ENCODE results near the gene EPHA6.
"Not testable (repeated sequence)": the region's sequence is repeated elsewhere in the genome, so short reads cannot be mapped to it uniquely, and the experiment has no call there.

EPHA6 gene

DNA sequence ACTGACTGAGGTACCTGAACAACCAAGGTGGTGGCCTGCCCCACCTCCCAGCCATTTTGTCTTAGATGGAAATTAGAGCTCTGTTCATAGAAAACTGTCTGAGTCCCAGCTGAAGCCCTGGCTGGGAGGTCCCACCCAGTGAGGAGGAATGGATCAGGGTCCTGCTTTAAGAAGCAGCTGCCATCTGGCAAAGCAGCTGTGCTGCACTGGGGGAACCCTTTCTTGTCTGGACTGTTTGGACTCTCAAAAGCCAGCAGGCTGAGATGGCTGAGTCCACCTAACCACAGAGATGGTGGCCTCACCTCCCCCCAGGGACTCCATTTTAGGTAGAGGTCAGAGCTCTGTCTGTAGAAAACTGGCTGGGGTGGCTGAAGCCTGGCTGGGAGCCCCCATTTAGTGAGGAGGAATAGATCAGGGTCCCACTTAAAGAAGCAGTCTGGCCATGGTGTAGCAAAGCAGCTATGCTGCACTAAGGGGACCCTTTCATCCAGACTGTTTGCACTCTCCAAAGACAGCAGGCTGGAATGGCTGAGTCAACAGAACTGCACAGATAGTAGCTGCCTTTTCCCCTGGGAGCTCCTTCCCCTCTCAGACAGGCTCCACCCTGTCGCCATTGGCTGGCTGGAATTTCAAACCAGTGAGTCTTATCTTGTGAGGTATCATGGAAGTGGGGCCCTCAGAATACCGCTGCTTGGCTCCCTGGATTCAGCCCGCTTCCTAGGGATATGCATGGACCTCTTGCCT lies 116.9 kb downstream of the EPHA6 start:
- peak; percentile 56 for DNase-seq

DNA sequence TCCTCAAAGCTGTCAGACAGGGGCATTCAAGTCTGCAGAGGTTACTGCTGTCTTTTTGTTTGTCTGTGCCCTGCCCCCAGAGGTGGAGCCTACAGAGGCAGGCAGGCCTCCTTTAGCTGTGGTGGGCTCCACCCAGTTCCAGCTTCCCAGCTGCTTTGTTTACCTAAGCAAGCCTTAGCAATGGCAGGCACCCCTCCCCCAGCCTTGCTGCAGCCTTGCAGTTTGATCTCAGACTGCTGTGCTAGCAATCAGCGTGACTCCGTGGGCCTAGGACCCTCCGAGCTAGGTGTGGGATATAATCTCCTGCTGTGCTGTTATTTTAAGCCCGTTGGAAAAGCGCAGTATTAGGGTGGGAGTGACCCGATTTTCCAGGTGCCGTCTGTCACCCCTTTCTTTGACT lies 127.7 kb downstream of the EPHA6 start:
- not testable (repeated sequence) for DNase-seq

- DNase-seq, result no peak
Measured at GRCh38 chr3:96958856-96959255, 144.5 kb downstream of the EPHA6 start.

DNA sequence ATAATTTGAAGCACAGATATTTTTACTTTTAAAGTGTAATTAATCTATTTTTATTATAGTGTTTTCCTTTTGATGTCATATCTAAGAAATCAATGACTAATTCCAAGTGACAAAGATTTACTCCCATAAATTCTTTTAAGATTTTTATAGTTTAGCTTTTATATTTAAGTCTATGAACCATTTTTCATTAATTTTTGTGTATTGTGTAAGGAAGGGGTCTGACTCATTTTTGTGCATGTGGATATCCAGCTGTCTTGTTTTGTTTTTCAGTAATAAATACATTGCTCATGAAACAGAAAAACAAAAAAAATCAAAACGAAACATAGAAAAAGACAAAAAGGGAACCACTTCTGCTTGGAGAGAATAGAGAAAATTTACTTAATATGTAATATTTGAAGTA lies 145.1 kb downstream of the EPHA6 start:
- DNase-seq, result no peak

GRCh38 chr3:96959901-96960641 lies 145.7 kb downstream of the EPHA6 start:
- DNase-seq, result no peak

DNA sequence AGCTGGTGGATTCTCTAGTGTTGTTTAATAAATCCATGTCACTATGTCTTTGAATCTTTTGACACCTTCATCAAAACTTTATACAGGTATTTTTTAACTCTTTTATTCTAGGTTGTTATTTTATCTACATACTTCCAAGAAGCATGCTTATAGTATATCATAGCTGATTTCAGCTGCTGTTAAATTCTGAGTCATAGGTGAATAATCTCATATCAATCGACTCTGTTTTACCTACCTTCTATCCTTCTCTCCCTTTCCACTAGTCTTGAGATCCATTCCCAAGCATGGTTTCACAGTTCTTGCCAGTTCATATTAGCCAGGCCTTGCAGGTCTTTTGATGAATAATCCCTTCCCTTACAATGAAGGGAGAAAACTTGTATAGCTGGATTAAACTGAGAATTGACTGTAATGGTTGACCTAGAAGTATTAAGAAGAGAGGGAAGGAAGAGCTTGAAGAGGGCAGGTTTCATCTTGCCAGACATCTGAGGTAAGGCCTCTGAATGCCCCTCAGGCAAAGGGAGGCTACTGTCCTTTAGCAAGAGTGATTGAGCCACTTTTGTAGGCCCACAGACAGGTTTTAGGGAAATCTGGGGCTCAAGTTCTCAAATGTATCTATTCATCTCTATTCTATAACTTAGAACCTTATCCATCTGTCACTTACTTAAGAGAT lies 146.4 kb downstream of the EPHA6 start:
- DNase-seq, result no peak

GRCh38 chr3:96961576-96961975 lies 147.2 kb downstream of the EPHA6 start:
- DNase-seq, result no peak

DNA sequence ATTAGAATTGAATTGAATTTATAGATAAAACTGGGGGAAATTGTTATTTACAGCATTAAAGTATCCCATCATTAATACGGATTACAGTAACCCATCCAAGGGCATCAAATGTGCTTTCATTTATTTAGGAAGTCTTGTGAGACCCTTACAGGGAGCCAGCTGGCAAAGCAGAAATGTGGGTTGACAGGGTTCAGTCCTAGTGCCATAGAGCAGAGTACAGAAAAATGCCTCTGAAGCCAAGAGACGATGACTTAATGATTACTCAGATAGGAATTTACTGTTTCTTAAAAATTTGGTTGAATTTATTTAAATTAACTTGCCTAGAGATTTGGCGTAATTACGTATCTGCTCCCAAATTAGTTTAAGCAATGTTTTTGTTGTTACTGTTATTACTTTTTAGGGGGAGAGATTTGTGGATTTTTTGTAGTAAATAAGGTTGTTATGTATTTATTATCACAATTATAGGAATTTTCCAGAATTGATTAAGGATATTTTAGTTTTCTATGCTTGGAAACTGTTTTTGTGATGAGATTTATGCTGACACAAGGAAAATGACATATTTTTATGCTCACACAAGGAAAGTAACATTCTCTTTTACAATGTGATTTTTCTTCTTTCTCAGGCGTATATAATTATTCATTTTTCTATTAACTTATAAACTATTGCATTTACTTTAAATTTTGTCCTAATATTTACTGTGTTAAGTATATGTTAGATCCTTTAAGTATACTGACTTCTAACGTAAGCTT lies 152.0 kb downstream of the EPHA6 start:
- DNase-seq, result no peak

DNA sequence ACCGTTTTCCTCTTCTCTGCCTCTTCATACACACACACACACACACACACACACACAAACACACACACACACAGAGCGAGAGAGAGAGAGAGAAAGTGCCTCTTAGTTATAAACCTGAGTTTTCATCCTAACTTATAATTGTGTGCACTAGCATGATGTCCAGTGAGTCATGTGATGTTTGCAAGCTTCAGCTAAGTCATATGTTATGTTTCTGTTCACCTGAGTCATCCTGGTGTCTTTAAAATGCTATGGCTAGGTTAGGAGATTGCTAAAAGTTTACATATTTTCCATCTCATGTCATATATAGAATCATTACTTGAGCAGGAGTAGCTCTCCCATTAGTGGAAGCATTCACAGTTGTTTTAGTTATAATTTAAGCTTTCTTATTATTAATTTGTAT lies 155.8 kb downstream of the EPHA6 start:
- DNase-seq, result no peak

GRCh38 chr3:96977671-96978070 lies 163.3 kb downstream of the EPHA6 start:
- DNase-seq, result no peak

DNA sequence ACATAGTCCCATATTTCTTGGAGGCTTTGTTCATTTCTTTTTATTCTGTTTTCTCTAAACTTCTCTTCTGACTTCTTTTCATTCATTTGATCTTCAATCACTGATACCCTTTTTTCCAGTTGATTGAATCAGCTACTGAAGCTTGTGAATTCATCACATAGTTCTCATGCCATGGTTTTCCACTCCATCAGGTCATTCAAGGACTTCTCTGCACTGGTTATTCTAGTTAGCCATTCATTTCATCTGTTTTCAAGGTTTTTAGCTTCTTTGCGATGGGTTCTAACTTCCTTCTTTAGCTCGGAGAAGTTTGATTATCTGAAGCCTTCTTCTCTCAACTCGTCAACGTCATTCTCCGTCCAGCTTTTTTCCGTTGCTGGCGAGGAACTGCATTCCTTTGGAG lies 169.3 kb downstream of the EPHA6 start:
- not testable (repeated sequence) for DNase-seq

DNA sequence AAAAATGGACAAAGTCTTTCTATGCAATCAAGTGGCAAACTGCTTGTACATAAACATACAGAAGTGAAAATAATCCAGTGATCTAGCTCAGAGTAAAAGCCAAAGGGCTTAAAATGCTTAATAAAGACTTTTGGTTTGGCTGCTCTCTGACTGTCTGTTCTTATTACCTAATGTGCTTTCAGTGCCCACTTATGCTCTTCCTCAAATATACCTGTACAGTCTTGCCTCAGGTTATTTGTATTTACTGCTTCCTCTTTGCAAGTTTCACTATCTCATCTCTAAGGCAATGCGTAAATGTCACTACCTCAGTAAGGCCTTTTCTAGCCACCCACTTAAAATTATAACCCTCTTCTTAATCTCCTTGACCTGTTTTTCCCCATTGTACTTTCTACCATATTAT lies 171.8 kb downstream of the EPHA6 start:
- no peak for DNase-seq

- no peak for DNase-seq
Measured at GRCh38 chr3:96991231-96991630, 176.8 kb downstream of the EPHA6 start.

GRCh38 chr3:96991800-96992365 lies 177.5 kb downstream of the EPHA6 start:
- DNase-seq, result no peak

DNA sequence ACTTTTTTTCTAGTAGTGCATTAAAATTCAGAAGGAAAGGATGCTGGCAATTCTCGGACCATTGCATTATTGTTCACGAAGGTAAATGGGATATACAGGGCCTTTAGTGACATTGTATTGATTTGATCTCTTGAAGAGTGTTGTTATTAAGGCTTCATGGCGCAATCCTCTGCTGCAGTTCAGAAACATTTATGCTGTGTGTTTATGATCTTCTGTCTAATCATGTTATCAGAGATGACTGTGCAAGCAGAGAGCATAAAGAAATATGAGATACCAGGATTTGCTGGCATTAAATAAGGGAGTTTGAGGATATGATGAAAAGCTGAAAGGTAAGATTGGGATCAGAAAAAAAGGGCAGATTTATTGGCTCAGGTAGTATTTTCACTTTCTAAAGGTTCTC lies 180.6 kb downstream of the EPHA6 start:
- no peak for DNase-seq

DNA sequence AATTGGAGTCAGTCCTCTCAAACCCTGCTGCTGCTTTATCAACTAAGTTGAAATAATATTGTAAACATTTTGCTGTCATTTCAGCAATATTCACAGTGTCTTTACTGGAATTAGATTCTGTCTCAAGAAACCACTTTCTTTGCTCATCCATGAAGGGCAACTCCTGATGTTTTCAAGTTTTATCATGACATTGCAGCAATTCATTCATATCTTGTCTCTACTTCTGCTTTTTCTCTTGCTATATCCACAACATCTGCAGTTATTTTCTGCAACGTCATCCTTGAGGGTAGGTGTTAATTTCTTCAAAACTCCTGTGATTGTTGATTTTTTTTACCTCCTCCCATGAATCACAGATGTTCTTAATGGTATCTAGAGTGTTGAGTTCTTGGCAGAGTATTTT lies 181.6 kb downstream of the EPHA6 start:
- no peak for DNase-seq

DNA sequence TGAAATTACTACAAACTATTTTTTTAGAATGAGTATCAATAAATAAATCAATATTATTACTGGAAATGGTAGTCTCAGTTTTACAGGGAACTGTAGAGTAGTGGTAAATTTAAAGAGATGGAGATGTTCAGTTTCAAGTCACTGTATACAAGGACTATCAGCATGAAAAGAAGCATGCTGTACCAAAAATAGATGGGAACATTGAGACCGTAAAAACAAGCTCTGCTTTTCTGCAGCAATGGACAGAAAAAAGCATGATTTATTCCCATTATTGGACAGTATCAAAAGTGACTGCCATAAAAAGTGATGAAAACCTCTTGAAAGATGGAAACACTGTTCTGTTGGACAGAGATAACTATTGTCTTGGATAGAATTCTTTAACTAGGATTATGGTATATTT lies 187.2 kb downstream of the EPHA6 start:
- DNase-seq, result no peak

DNA sequence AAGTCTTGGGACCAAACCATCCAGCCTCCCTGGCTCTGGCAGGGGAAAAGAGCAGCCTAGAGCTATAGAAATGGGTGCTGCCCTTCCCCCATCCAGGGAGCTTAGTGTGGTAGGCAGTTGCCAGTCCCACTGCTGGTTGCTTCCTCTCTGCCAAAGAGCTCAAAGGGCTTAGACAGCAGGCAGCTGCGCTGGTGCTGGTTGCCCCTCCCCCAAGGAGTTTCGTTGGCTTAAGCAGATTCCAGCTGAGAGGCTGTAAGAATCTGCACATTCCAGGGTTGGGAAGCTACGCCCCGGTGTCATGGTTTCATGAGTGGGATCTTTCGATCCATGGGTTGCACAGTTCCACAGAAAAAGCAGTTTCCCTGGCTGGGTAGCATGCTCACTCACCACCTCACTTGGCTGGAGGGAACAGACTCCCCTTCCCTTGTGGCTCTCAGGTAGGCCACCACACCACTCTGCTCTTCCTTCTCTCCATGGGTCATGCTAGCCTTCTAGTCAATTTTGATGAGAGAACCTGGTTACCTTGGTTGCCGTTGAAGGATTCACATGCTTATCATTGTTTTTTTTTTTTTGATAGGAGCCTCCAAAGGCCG lies 195.1 kb downstream of the EPHA6 start:
- peak; percentile 68 for DNase-seq

GRCh38 chr3:97010881-97011657 lies 196.7 kb downstream of the EPHA6 start:
- DNase-seq, result no peak

- DNase-seq, result no peak
Measured at GRCh38 chr3:97021778-97022177, 207.4 kb downstream of the EPHA6 start.

DNA sequence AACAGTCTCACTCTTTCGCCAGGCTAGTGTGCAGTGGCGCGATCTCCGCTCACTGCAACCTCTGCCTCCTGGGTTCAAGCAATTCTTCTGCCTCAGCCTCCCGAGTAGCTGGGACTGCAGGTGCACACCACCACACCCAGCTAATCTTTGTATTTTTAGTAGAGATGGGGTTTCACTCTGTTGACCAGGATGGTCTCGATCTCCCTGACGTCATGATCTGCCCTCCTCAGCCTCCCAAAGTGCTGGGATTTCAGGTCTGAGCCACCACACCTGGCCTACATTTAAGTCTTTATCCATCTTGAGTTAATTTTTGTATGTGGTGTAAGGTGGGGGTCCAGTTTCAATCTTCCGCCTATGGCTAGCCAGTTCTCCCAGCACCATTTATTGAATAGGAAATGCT lies 211.2 kb downstream of the EPHA6 start:
- DNase-seq, result not testable (repeated sequence)

GRCh38 chr3:97029972-97030371 lies 215.6 kb downstream of the EPHA6 start:
- no peak for DNase-seq
